ENCODE results near the gene UNC5A.

UNC5A gene

GRCh38 chr5:176803068-176803942 is 7.1 kb upstream of the UNC5A start:
- Histone ChIP-seq H3K4me1 (ENCODE audit: control insufficient read depth in 2 of 2, insufficient read depth in 1 of 2, low read depth in 1 of 2, low read length in 2 of 2) (peaks cover 0 to 5% of the 10 kb centered on the region in 2 donors), H3K18ac (ENCODE audit: low read length) (no peak overlapping the region), H3K79me1 (ENCODE audit: low read depth, low read length) (no peaks in the 10 kb centered on the region), H3K23ac (ENCODE audit: low read depth, low read length, poor library complexity) (no peak overlapping the region), H3K4me3 (ENCODE audit: low read length in 2 of 2) (no peak overlapping the region), H2BK15ac (ENCODE audit: low read length) (no peak overlapping the region), H2BK120ac (ENCODE audit: low read depth, low read length) (no peak overlapping the region), H4K91ac (ENCODE audit: low read depth, low read length, poor library complexity) (no peak overlapping the region), H3K9me3 (replicated peaks in 1 of 2; ENCODE audit: control insufficient read depth in 2 of 2, insufficient read depth in 1 of 2, low read depth in 1 of 2, low read length in 2 of 2) (peaks cover 0 to 8% of the 10 kb centered on the region in 2 donors), H4K8ac (ENCODE audit: low read depth, low read length) (no peak overlapping the region), H3K14ac (ENCODE audit: low read length) (no peak overlapping the region), H2AFZ (ENCODE audit: low read length) (no peak overlapping the region), H3K27ac (replicated peaks; ENCODE audit: low read length) (no peak overlapping the region), H2AK5ac (ENCODE audit: low read depth, low read length) (no peak overlapping the region), H2BK12ac (ENCODE audit: low read length) (no peak overlapping the region), H3K4ac (ENCODE audit: low read length) (no peak overlapping the region), H3K4me2 (ENCODE audit: insufficient read depth, low read length, poor library complexity, severe bottlenecking) (no peak overlapping the region), H2BK5ac (ENCODE audit: low read length) (no peak overlapping the region), H3K36me3 (replicated peaks in 1 of 2; ENCODE audit: control insufficient read depth in 2 of 2, insufficient read depth in 2 of 2, low read length in 2 of 2) (peaks cover 0 to 2% of the 10 kb centered on the region in 2 donors), H3K9ac (ENCODE audit: low read depth, low read length, poor library complexity) (no peak overlapping the region), H3K27me3 (ENCODE audit: control insufficient read depth in 3 of 3, insufficient read depth in 3 of 3, low read depth in 1 of 3, low read length in 3 of 3) (peaks cover 0 to 42% (median 20%) of the 10 kb centered on the region in 3 experiments)
- no peak for DNase-seq (ENCODE audit: low spot score)
- no CpG with 5 or more reads among the region's 24 CpGs for WGBS, 2 donors (ENCODE audit: extremely low coverage in 2 of 2, insufficient read length in 2 of 2, insufficient replicate concordance in 1 of 2)

DNA sequence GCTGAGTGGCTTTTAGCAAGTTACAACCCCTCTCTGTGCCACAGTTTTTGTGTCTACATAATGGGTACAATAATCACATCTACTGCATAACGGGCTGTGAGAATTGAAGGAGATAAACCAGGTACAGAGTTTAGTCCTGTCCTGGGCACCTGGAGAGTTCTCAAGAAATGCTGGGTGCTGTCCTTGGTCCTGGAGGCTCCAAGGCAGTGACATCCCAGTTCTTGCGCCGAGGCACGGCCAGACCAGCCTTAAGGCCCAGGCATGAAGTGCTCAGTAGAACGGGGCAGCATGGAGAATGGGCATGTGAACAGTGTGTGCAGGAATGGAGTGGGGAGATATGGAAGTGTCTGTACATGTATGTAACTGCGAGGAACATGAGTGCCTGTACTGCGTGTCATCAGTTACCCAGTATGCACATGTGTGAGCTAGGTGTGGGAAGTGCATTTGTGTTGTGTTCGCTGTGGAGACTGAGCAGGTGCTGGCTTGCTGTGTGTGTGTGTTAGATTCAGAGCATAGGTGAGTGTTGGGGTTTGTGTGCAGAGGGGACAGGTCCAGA is 6.3 kb upstream of the UNC5A start:
- no peak overlapping the region for H4K91ac ChIP-seq (ENCODE audit: low read depth, low read length, poor library complexity)

GRCh38 chr5:176806137-176806536 is 4.2 kb upstream of the UNC5A start:
- WGBS, 2 donors (ENCODE audit: extremely low coverage in 2 of 2, insufficient read length in 2 of 2, insufficient replicate concordance in 1 of 2): no CpG with 5 or more reads among the region's 1 CpG
- no peak overlapping the region for H3K27ac ChIP-seq (replicated peaks; ENCODE audit: low read length)
- no peak overlapping the region for H3K4me3 ChIP-seq (ENCODE audit: low read length in 2 of 2)
- H2BK120ac ChIP-seq (ENCODE audit: low read depth, low read length): no peak overlapping the region
- H3K18ac ChIP-seq (ENCODE audit: low read length): no peak overlapping the region
- no peak overlapping the region for H2BK5ac ChIP-seq (ENCODE audit: low read length)
- no peak overlapping the region for H4K8ac ChIP-seq (ENCODE audit: low read depth, low read length)
- H3K27me3 ChIP-seq (ENCODE audit: control insufficient read depth in 3 of 3, insufficient read depth in 3 of 3, low read depth in 1 of 3, low read length in 3 of 3): peaks cover 10 to 56% (median 38%) of the 10 kb centered on the region in 3 experiments
- H3K14ac ChIP-seq (ENCODE audit: low read length): no peak overlapping the region
- H3K4ac ChIP-seq (ENCODE audit: low read length): no peak overlapping the region
- H3K9me3 ChIP-seq (replicated peaks in 1 of 2; ENCODE audit: control insufficient read depth in 2 of 2, insufficient read depth in 1 of 2, low read depth in 1 of 2, low read length in 2 of 2): no peaks in the 10 kb centered on the region
- DNase-seq (ENCODE audit: low spot score): no peak
- no peak overlapping the region for H3K4me2 ChIP-seq (ENCODE audit: insufficient read depth, low read length, poor library complexity, severe bottlenecking)
- no peak overlapping the region for H3K23ac ChIP-seq (ENCODE audit: low read depth, low read length, poor library complexity)
- no peak overlapping the region for H2BK15ac ChIP-seq (ENCODE audit: low read length)
- H3K79me1 ChIP-seq (ENCODE audit: low read depth, low read length): no peaks in the 10 kb centered on the region
- no peak overlapping the region for H2AK5ac ChIP-seq (ENCODE audit: low read depth, low read length)
- H3K36me3 ChIP-seq (replicated peaks in 1 of 2; ENCODE audit: control insufficient read depth in 2 of 2, insufficient read depth in 2 of 2, low read length in 2 of 2): no peaks in the 10 kb centered on the region
- no peak overlapping the region for H2AFZ ChIP-seq (ENCODE audit: low read length)
- no peak overlapping the region for H4K91ac ChIP-seq (ENCODE audit: low read depth, low read length, poor library complexity)
- no peak overlapping the region for H2BK12ac ChIP-seq (ENCODE audit: low read length)
- H3K9ac ChIP-seq (ENCODE audit: low read depth, low read length, poor library complexity): no peak overlapping the region
- peaks cover 1 to 10% of the 10 kb centered on the region in 2 donors for H3K4me1 ChIP-seq (ENCODE audit: control insufficient read depth in 2 of 2, insufficient read depth in 1 of 2, low read depth in 1 of 2, low read length in 2 of 2)

More for the DNA sequence above, 6.3 kb upstream of the UNC5A start:
- DNase-seq (ENCODE audit: low spot score): peak; percentile 79
- Histone ChIP-seq H2BK5ac (ENCODE audit: low read length) (no peak overlapping the region), H2AK5ac (ENCODE audit: low read depth, low read length) (no peak overlapping the region), H3K4ac (ENCODE audit: low read length) (no peak overlapping the region), H3K23ac (ENCODE audit: low read depth, low read length, poor library complexity) (no peak overlapping the region), H3K27me3 (ENCODE audit: control insufficient read depth in 3 of 3, insufficient read depth in 3 of 3, low read depth in 1 of 3, low read length in 3 of 3) (peaks cover 0 to 47% (median 27%) of the 10 kb centered on the region in 3 experiments), H3K9me3 (replicated peaks in 1 of 2; ENCODE audit: control insufficient read depth in 2 of 2, insufficient read depth in 1 of 2, low read depth in 1 of 2, low read length in 2 of 2) (peaks cover 0 to 8% of the 10 kb centered on the region in 2 donors), H3K27ac (replicated peaks; ENCODE audit: low read length) (no peak overlapping the region), H3K4me1 (ENCODE audit: control insufficient read depth in 2 of 2, insufficient read depth in 1 of 2, low read depth in 1 of 2, low read length in 2 of 2) (peaks cover 0 to 6% of the 10 kb centered on the region in 2 donors), H3K4me3 (ENCODE audit: low read length in 2 of 2) (no peak overlapping the region), H3K79me1 (ENCODE audit: low read depth, low read length) (no peaks in the 10 kb centered on the region), H4K8ac (ENCODE audit: low read depth, low read length) (no peak overlapping the region), H2BK12ac (ENCODE audit: low read length) (no peak overlapping the region), H2BK120ac (ENCODE audit: low read depth, low read length) (no peak overlapping the region), H2AFZ (ENCODE audit: low read length) (no peak overlapping the region), H3K14ac (ENCODE audit: low read length) (no peak overlapping the region), H3K18ac (ENCODE audit: low read length) (no peak overlapping the region), H3K9ac (ENCODE audit: low read depth, low read length, poor library complexity) (no peak overlapping the region), H3K36me3 (replicated peaks in 1 of 2; ENCODE audit: control insufficient read depth in 2 of 2, insufficient read depth in 2 of 2, low read length in 2 of 2) (peaks cover 0 to 2% of the 10 kb centered on the region in 2 donors), H3K4me2 (ENCODE audit: insufficient read depth, low read length, poor library complexity, severe bottlenecking) (no peak overlapping the region), H2BK15ac (ENCODE audit: low read length) (no peak overlapping the region)
- WGBS, 2 donors (ENCODE audit: extremely low coverage in 2 of 2, insufficient read length in 2 of 2, insufficient replicate concordance in 1 of 2): no CpG with 5 or more reads among the region's 8 CpGs

DNA sequence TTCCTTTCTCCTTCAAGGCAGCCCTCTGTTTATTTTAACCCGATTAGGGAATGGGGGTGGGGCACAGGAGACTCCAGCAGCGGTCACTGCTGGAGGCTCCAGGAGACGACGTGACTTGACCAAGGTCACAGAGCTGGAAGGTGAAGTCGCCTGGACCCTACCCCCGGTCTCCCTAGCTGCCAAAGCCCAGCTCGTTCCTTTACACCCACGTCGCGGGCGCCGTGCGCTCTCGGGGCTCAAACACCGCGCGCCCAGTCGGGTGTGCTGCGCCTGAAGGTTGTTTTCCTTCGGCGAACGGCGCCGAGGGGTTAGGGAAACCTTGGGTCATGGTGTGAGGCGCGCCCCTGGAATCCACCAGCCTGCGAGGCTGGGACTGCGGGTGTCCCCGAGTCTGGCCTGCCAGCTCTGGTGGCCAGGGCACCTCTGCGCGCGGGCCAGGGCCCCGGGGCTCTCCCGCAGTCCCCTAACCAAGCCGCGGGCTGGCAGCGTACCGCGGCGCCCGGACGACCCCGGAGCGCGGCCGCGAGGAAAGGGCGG is 747 bp upstream of the UNC5A start:
- no peaks in the 10 kb centered on the region for H3K36me3 ChIP-seq (replicated peaks in 1 of 2; ENCODE audit: control insufficient read depth in 2 of 2, insufficient read depth in 2 of 2, low read length in 2 of 2)
- H3K18ac ChIP-seq (ENCODE audit: low read length): no peak overlapping the region
- no peaks in the 10 kb centered on the region for H3K9me3 ChIP-seq (replicated peaks in 1 of 2; ENCODE audit: control insufficient read depth in 2 of 2, insufficient read depth in 1 of 2, low read depth in 1 of 2, low read length in 2 of 2)
- peak overlapping the region; percentile 85 for H3K4me2 ChIP-seq (ENCODE audit: insufficient read depth, low read length, poor library complexity, severe bottlenecking)
- no peak overlapping the region for H2BK15ac ChIP-seq (ENCODE audit: low read length)
- H2AFZ ChIP-seq (ENCODE audit: low read length): peak overlapping the region; percentile 89
- DNase-seq (ENCODE audit: low spot score): no peak
- no peak overlapping the region for H3K4ac ChIP-seq (ENCODE audit: low read length)
- H3K4me1 ChIP-seq (ENCODE audit: control insufficient read depth in 2 of 2, insufficient read depth in 1 of 2, low read depth in 1 of 2, low read length in 2 of 2): peaks cover 2 to 12% of the 10 kb centered on the region in 2 donors
- H2BK12ac ChIP-seq (ENCODE audit: low read length): no peak overlapping the region
- H3K9ac ChIP-seq (ENCODE audit: low read depth, low read length, poor library complexity): no peak overlapping the region
- H4K91ac ChIP-seq (ENCODE audit: low read depth, low read length, poor library complexity): no peak overlapping the region
- H3K27ac ChIP-seq (replicated peaks; ENCODE audit: low read length): no peak overlapping the region
- H3K27me3 ChIP-seq (ENCODE audit: control insufficient read depth in 3 of 3, insufficient read depth in 3 of 3, low read depth in 1 of 3, low read length in 3 of 3): peaks cover 12 to 79% (median 54%) of the 10 kb centered on the region in 3 experiments
- no peak overlapping the region for H2BK5ac ChIP-seq (ENCODE audit: low read length)
- H3K4me3 ChIP-seq (ENCODE audit: low read length in 2 of 2): peak overlapping the region; percentile 31 to 78
- no peak overlapping the region for H2BK120ac ChIP-seq (ENCODE audit: low read depth, low read length)
- no peak overlapping the region for H4K8ac ChIP-seq (ENCODE audit: low read depth, low read length)
- no peak overlapping the region for H3K14ac ChIP-seq (ENCODE audit: low read length)
- WGBS, 2 donors (ENCODE audit: extremely low coverage in 2 of 2, insufficient read length in 2 of 2, insufficient replicate concordance in 1 of 2): no CpG with 5 or more reads among the region's 48 CpGs
- peak overlapping the region; percentile 62 for H3K23ac ChIP-seq (ENCODE audit: low read depth, low read length, poor library complexity)
- H3K79me1 ChIP-seq (ENCODE audit: low read depth, low read length): no peaks in the 10 kb centered on the region
- H2AK5ac ChIP-seq (ENCODE audit: low read depth, low read length): peak overlapping the region; percentile 5
